Esophagus muscularis mucosa (tissue), 4 donors: Measurements from ENCODE around the gene PLCD3. TPM values are rescaled to one million over a fixed set of nuclear protein-coding genes. Genes with fewer than 3 reads are reported as not detected.

Experiments
- DNase-seq: peaks from one replicate; pipeline ENCODE4 v3.0.0-alpha.2; 2017; ENCODE audit errors: extremely low spot score
- H3K27ac ChIP-seq, 4 donors: fragments of 200-600 bp; sonication (generic); replicated peaks in 1 of 4; 1 replicate in 3 of 4; 2 replicates in 1 of 4; pipeline ENCODE4 v1.5.1; 2016 to 2019; ENCODE audit warnings: mild to moderate bottlenecking in 1 of 4
- H3K27me3 ChIP-seq, 4 donors: fragments of 200-600 bp; sonication (generic); one replicate each; pipeline versions ENCODE4 v1.5.1 to v1.6.0; 2016 to 2019
- H3K36me3 ChIP-seq, 4 donors: fragments of 200-600 bp; sonication (generic); one replicate each; pipeline ENCODE4 v1.5.1; 2016 to 2019
- H3K4me1 ChIP-seq, 4 donors: fragments of 200-600 bp; sonication (generic); one replicate each; pipeline ENCODE4 v1.5.1; 2016 to 2019
- H3K4me3 ChIP-seq, 4 donors: fragments of 200-600 bp; sonication (generic); 1 replicate in 2 of 4; 2 replicates in 2 of 4; pipeline ENCODE4 v1.5.1; 2016 to 2019; ENCODE audit warnings: mild to moderate bottlenecking in 4 of 4, moderate library complexity in 1 of 4
- H3K9me3 ChIP-seq, 4 donors: fragments of 200-600 bp; sonication (generic); 1 replicate in 3 of 4; 2 replicates in 1 of 4; pipeline ENCODE4 v1.5.1; 2016 to 2019
- CTCF ChIP-seq, 3 experiments: fragments of 200-600 bp in 2 of 3; fragments of 450-650 bp in 1 of 3; sonication (generic) in 2 of 3; IDR thresholded peaks; one replicate each; pipeline ENCODE4 v1.5.1; 2017 to 2019; ENCODE audit warnings: antibody characterized with exemption in 3 of 3, mild to moderate bottlenecking in 2 of 3, moderate library complexity in 1 of 3
- EP300 ChIP-seq: sonication (generic); formaldehyde crosslinking; IDR thresholded peaks from one replicate; pipeline ENCODE4 v1.6.1; 2017; ENCODE audit warnings: antibody characterized with exemption
- POLR2A ChIP-seq: fragments of 450-650 bp; IDR thresholded peaks from one replicate; pipeline ENCODE4 v1.6.1; 2017; ENCODE audit warnings: antibody characterized with exemption, moderate library complexity, mild to moderate bottlenecking, low read depth
- POLR2AphosphoS5 ChIP-seq, 2 donors: sonication (generic); formaldehyde crosslinking; IDR thresholded peaks; one replicate each; pipeline ENCODE4 v1.6.1; 2017; ENCODE audit warnings: antibody characterized with exemption in 2 of 2
- WGBS: methylation state at CpG from one replicate; pipeline ENCODE4 v1.1.5; 2018; 5-methylcytosine and 5-hydroxymethylcytosine counted together
- intact Hi-C: fragments of 100-400 bp; cut with DNase I; formaldehyde crosslinking; loops from one replicate; pipeline ENCODE4 v1.15.1; 2023
- total RNA-seq, 4 donors: library from RNA; depleted of rRNA; stranded (reverse); fragments of >200 nt; gene quantifications; one replicate each; pipeline versions ENCODE4 v1.1.0 to v1.2.1, GENCODE V29; 2016

Gene PLCD3
- total RNA-seq, 4 donors from 2014 or later, result 49.4 to 154 (median 106) TPM

GRCh38 chr17:45168991-45169752, 36.9 kb upstream of the PLCD3 start:
- peak overlapping the region in 3 of 4 donors; percentile 88 to 93 (median 88) for H3K27ac ChIP-seq
- no peaks in the 10 kb centered on the region for H3K27me3 ChIP-seq
- H3K36me3 ChIP-seq, result peaks cover 0 to 12% (median 10%) of the 10 kb centered on the region in 4 donors
- peaks cover 25 to 44% (median 40%) of the 10 kb centered on the region in 4 donors for H3K4me1 ChIP-seq
- no peak overlapping the region for H3K4me3 ChIP-seq
- no peak for DNase-seq
- no peaks in the 10 kb centered on the region for H3K9me3 ChIP-seq
- intact Hi-C loops, result no loop called here
- 91% methylated on average over 12 of the region's 43 CpGs for WGBS
- TF ChIP-seq EP300 (no peak), POLR2A (no peak)

- H3K27me3 ChIP-seq, result no peaks in the 10 kb centered on the region
- TF ChIP-seq POLR2A, result no peak
- TF ChIP-seq POLR2AphosphoS5 (IDR thresholded peaks at IDR 0.05), result no peak
- TF ChIP-seq CTCF (IDR thresholded peaks at IDR 0.05), result no peak
- no peak for TF ChIP-seq EP300
- no peak overlapping the region for H3K27ac ChIP-seq
- peaks cover 13 to 20% (median 16%) of the 10 kb centered on the region in 4 donors for H3K4me1 ChIP-seq
- no peak overlapping the region for H3K4me3 ChIP-seq
- H3K36me3 ChIP-seq, result peaks cover 0 to 12% (median 9%) of the 10 kb centered on the region in 4 donors
- no peak for DNase-seq
- 86% methylated on average over 6 of the region's 7 CpGs for WGBS
- H3K9me3 ChIP-seq, result no peaks in the 10 kb centered on the region
- intact Hi-C loops, result no loop called here
These were observed 32.5 kb upstream of the PLCD3 start for GRCh38 chr17:45164734-45165269.

- H3K4me1 ChIP-seq, result peaks cover 39 to 45% (median 43%) of the 10 kb centered on the region in 4 donors
- no peaks in the 10 kb centered on the region for H3K27me3 ChIP-seq
- intact Hi-C loops, result no loop called here
- H3K36me3 ChIP-seq, result no peaks in the 10 kb centered on the region
- no peak for TF ChIP-seq POLR2AphosphoS5 (IDR thresholded peaks at IDR 0.05)
- TF ChIP-seq CTCF (IDR thresholded peaks at IDR 0.05), result no peak
- no peak for TF ChIP-seq EP300
- no peak for TF ChIP-seq POLR2A
- 63% methylated on average over 7 of the region's 9 CpGs for WGBS
- H3K4me3 ChIP-seq, result peak overlapping the region; percentile 91 to 97 (median 96)
- H3K9me3 ChIP-seq, result no peaks in the 10 kb centered on the region
- DNase-seq, result no peak
- H3K27ac ChIP-seq, result peak overlapping the region; percentile 51 to 100 (median 84)
These were observed 29.8 kb upstream of the PLCD3 start for GRCh38 chr17:45162025-45162687.

GRCh38 chr17:45161288-45162024, 29.1 kb upstream of the PLCD3 start, which contains the start of gene HEXIM2:
HEXIM2 (plus strand) TSS chr17:45161875; CDS start chr17:45162794, 919 bp downstream.
- Histone ChIP-seq H3K36me3 (no peaks in the 10 kb centered on the region), H3K27ac (peak within 1 kb of the TSS; percentile 99 to 100 (median 100)), H3K27me3 (no peaks in the 10 kb centered on the region), H3K4me3 (peak within 1 kb of the TSS; percentile 91 to 97 (median 96)), H3K4me1 (peaks cover 40 to 52% (median 48%) of the 10 kb centered on the region in 4 donors), H3K9me3 (no peaks in the 10 kb centered on the region)
- TF ChIP-seq POLR2A, result peak; percentile 96
- TF ChIP-seq EP300, result no peak
- peak in 1 of 3 experiments; percentile 31 for TF ChIP-seq CTCF (IDR thresholded peaks at IDR 0.05)
- TF ChIP-seq POLR2AphosphoS5 (IDR thresholded peaks at IDR 0.05), result peak; percentile 96 to 99
- intact Hi-C loops, result no loop called here
- WGBS, result under 1% methylated on average over 27 of the region's 53 CpGs
- peak; percentile 100 for DNase-seq
